Limb (tissue), 2 donors: ENCODE data around the gene P2RX7.

Experiments used
- DNase-seq, 2 donors: peaks; one replicate each; pipeline ENCODE4 v3.0.0-alpha.2; 2016; ENCODE audit errors: extremely low spot score in 2 of 2

P2RX7 gene

GRCh38 chr12:121228919-121229665 is 96.4 kb downstream of the P2RX7 start:
- DNase-seq, result no peak

GRCh38 chr12:121229826-121230537 is 97.3 kb downstream of the P2RX7 start:
- DNase-seq, result peak; percentile 38 to 64

DNA sequence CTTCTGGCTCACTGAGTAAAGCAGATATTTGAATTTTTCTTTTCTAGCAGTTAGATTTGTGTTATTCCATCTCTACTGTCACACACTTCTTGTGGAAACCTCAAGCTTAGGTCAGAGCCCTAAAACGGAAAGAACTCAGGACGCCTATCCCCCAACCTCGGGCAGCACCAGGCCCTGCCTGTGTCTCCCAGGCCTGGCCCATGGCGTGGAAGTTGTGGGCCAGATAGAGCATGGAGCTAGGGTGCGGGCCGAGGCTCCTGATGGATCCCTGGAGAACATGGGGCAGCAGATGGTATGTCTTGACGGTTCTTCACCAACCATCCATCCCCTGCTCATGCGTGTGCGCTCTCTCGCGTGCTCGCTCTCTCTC is 97.8 kb downstream of the P2RX7 start:
- no peak for DNase-seq

- no peak for DNase-seq
Measured at GRCh38 chr12:121232163-121232562, 99.5 kb downstream of the P2RX7 start.

DNA sequence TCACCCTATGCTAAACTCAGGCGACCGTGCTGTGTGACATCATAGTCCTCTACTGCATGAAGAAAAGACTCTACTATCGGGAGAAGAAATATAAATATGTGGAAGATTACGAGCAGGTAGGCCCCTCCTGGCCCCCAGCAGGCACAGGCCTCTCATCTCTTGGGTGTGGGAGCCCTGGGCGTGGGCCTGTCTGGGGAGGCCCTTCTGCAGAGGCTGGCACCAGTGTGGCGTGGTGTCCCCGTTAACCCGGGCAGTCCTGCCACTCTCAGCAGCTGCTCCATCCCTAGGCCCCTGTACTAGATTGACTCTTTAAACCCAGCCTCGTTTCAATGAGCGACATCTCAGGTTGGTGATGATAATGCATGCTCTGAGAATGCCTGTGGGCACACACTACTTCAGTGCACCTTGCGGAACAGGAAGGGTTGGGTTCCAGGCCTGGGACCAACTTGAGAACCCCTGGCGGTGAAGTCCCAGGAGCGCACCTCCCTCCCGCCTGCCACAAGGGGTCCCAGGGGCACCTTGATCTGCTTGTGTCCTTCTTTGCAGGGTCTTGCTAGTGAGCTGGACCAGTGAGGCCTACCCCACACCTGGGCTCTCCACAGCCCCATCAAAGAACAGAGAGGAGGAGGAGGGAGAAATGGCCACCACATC is 100.4 kb downstream of the P2RX7 start:
- no peak for DNase-seq

DNA sequence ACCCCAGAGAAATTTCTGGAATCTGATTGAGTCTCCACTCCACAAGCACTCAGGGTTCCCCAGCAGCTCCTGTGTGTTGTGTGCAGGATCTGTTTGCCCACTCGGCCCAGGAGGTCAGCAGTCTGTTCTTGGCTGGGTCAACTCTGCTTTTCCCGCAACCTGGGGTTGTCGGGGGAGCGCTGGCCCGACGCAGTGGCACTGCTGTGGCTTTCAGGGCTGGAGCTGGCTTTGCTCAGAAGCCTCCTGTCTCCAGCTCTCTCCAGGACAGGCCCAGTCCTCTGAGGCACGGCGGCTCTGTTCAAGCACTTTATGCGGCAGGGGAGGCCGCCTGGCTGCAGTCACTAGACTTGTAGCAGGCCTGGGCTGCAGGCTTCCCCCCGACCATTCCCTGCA is 100.9 kb downstream of the P2RX7 start:
- no peak for DNase-seq

DNA sequence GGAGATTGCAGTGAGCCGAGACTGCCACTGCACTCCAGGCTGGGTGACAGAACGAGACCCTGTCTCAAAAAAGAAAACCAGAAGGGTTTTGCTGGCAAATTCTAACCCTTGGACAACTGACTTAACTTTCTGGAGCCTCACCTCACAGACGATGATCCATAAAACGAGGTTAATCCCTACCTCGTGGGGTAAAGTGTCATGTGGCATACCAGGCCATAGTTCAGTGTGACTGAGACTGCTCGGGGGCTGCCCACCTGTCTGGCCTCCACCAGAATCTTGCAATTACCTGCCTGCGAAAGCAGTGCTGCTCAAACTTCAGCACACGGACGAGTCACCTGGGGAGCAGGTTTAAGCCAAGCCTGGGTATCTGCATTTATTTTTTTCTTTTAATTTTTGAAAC is 104.1 kb downstream of the P2RX7 start:
- DNase-seq, result no peak

DNA sequence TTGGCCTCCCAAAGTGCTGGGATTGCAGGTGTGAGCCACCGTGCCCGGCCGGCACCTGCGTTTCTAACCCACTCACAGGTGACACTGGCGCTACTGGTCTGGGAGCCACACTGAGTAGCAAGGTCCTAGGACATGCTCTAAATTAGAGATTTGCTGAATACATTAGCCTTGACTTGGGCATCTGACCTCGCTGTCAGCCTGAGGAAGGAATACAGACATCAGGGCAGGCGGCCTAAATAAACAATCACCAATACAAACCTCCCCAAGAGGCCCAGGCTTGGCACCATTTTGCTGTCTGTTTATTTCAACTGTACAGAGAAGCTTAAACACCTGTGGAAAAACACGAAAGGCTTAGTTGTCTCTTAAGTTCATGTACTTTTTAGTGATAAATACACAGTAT is 104.7 kb downstream of the P2RX7 start:
- DNase-seq, result no peak
